Vagina (tissue), 2 donors: ENCODE measurements around the gene SLC35D2. TPM values are rescaled to one million over a fixed set of nuclear protein-coding genes. Genes with fewer than 3 reads are reported as not detected.
"Not testable (repeated sequence)": the region's sequence is repeated elsewhere in the genome, so short reads cannot be mapped to it uniquely, and the experiment has no call there.

Source experiments
- DNase-seq, 2 donors: peaks; one replicate each; pipeline ENCODE4 v3.0.0-alpha.2; 2017; ENCODE audit errors: extremely low spot score in 2 of 2
- H3K27ac ChIP-seq: fragments of 200-600 bp; sonication (generic); one replicate; pipeline ENCODE4 v1.5.1; 2019
- H3K27me3 ChIP-seq: fragments of 200-600 bp; sonication (generic); one replicate; pipeline ENCODE4 v1.5.1; 2019
- H3K36me3 ChIP-seq, 2 donors: fragments of 200-600 bp; sonication (generic); one replicate each; pipeline ENCODE4 v1.5.1; 2017 to 2019
- H3K4me1 ChIP-seq: fragments of 200-600 bp; sonication (generic); one replicate; pipeline ENCODE4 v1.5.1; 2019
- H3K4me3 ChIP-seq, 2 donors: fragments of 200-600 bp; sonication (generic); 1 replicate in 1 of 2; 2 replicates in 1 of 2; pipeline ENCODE4 v1.5.1; 2016 to 2019
- H3K9me3 ChIP-seq: fragments of 200-600 bp; sonication (generic); one replicate; pipeline ENCODE4 v1.5.1; 2019
- CTCF ChIP-seq, 3 experiments: fragments of 450-650 bp in 2 of 3; fragments of 200-600 bp in 1 of 3; sonication (generic) in 1 of 3; IDR thresholded peaks; one replicate each; pipeline ENCODE4 v1.5.1; 2017 to 2019; ENCODE audit warnings: antibody characterized with exemption in 3 of 3, mild to moderate bottlenecking in 2 of 3, moderate library complexity in 2 of 3
- POLR2A ChIP-seq, 2 donors: fragments of 450-650 bp; IDR thresholded peaks; one replicate each; pipeline ENCODE4 v1.6.1; 2017; ENCODE audit warnings: antibody characterized with exemption in 2 of 2, mild to moderate bottlenecking in 2 of 2, moderate library complexity in 2 of 2
- POLR2AphosphoS5 ChIP-seq, 2 donors: sonication (generic); formaldehyde crosslinking; IDR thresholded peaks; one replicate each; pipeline ENCODE4 v1.9.0; 2017; ENCODE audit warnings: antibody characterized with exemption in 2 of 2, mild to moderate bottlenecking in 2 of 2, low read depth in 1 of 2; ENCODE audit not compliant: insufficient read depth in 1 of 2
- intact Hi-C: fragments of 100-400 bp; cut with DNase I; formaldehyde crosslinking; loops from one replicate; pipeline ENCODE4 v1.15.1; 2023
- total RNA-seq: library from RNA; depleted of rRNA; stranded (reverse); fragments of >200 nt; gene quantifications from one replicate; pipeline ENCODE4 v1.2.3, GENCODE V29; 2016

The SLC35D2 gene
- total RNA-seq, 1 donor from 2014 or later: 17.9 TPM

GRCh38 chr9:96381696-96382095 lies 1.8 kb downstream of the SLC35D2 start:
- no peaks in the 10 kb centered on the region for H3K27me3 ChIP-seq
- peaks cover 37% of the 10 kb centered on the region for H3K4me1 ChIP-seq
- no peak for DNase-seq
- H3K9me3 ChIP-seq: no peaks in the 10 kb centered on the region
- TF ChIP-seq CTCF (IDR thresholded peaks at IDR 0.05): no peak
- no peak for TF ChIP-seq POLR2AphosphoS5 (IDR thresholded peaks at IDR 0.05; ENCODE audit: insufficient read depth in 1 of 2, low read depth in 1 of 2)
- TF ChIP-seq POLR2A (IDR thresholded peaks at IDR 0.05): no peak
- H3K4me3 ChIP-seq: no peak overlapping the region
- H3K27ac ChIP-seq: no peak overlapping the region
- no peaks in the 10 kb centered on the region for H3K36me3 ChIP-seq
- intact Hi-C loops: no loop called here

GRCh38 chr9:96381125-96381524 lies 2.4 kb downstream of the SLC35D2 start:
- no peaks in the 10 kb centered on the region for H3K36me3 ChIP-seq
- no peaks in the 10 kb centered on the region for H3K27me3 ChIP-seq
- no peak overlapping the region for H3K4me3 ChIP-seq
- no peak for TF ChIP-seq POLR2AphosphoS5 (IDR thresholded peaks at IDR 0.05; ENCODE audit: insufficient read depth in 1 of 2, low read depth in 1 of 2)
- TF ChIP-seq POLR2A (IDR thresholded peaks at IDR 0.05): no peak
- no peak for TF ChIP-seq CTCF (IDR thresholded peaks at IDR 0.05)
- intact Hi-C loops: no loop called here
- DNase-seq: no peak
- peaks cover 37% of the 10 kb centered on the region for H3K4me1 ChIP-seq
- no peak overlapping the region for H3K27ac ChIP-seq
- no peaks in the 10 kb centered on the region for H3K9me3 ChIP-seq

GRCh38 chr9:96379461-96379860 lies 4.0 kb downstream of the SLC35D2 start:
- no peaks in the 10 kb centered on the region for H3K27me3 ChIP-seq
- no peaks in the 10 kb centered on the region for H3K36me3 ChIP-seq
- intact Hi-C loops: no loop called here
- H3K9me3 ChIP-seq: no peaks in the 10 kb centered on the region
- no peak overlapping the region for H3K27ac ChIP-seq
- no peak for DNase-seq
- peaks cover 37% of the 10 kb centered on the region for H3K4me1 ChIP-seq
- TF ChIP-seq POLR2AphosphoS5 (IDR thresholded peaks at IDR 0.05; ENCODE audit: insufficient read depth in 1 of 2, low read depth in 1 of 2): no peak
- no peak for TF ChIP-seq CTCF (IDR thresholded peaks at IDR 0.05)
- no peak for TF ChIP-seq POLR2A (IDR thresholded peaks at IDR 0.05)
- H3K4me3 ChIP-seq: no peak overlapping the region

GRCh38 chr9:96378187-96378586 lies 5.3 kb downstream of the SLC35D2 start:
- no peaks in the 10 kb centered on the region for H3K9me3 ChIP-seq
- no peak overlapping the region for H3K27ac ChIP-seq
- no peak overlapping the region for H3K4me3 ChIP-seq
- no peak for TF ChIP-seq CTCF (IDR thresholded peaks at IDR 0.05)
- TF ChIP-seq POLR2A (IDR thresholded peaks at IDR 0.05): no peak
- no peak for TF ChIP-seq POLR2AphosphoS5 (IDR thresholded peaks at IDR 0.05; ENCODE audit: insufficient read depth in 1 of 2, low read depth in 1 of 2)
- intact Hi-C loops: no loop called here
- peaks cover 37% of the 10 kb centered on the region for H3K4me1 ChIP-seq
- no peak for DNase-seq
- H3K27me3 ChIP-seq: no peaks in the 10 kb centered on the region
- H3K36me3 ChIP-seq: no peaks in the 10 kb centered on the region

GRCh38 chr9:96376891-96377874 lies 6.3 kb downstream of the SLC35D2 start:
- Histone ChIP-seq H3K27me3 (no peaks in the 10 kb centered on the region), H3K9me3 (no peaks in the 10 kb centered on the region), H3K27ac (no peak overlapping the region), H3K4me1 (peaks cover 28% of the 10 kb centered on the region), H3K36me3 (no peaks in the 10 kb centered on the region), H3K4me3 (no peak overlapping the region)
- TF ChIP-seq CTCF (IDR thresholded peaks at IDR 0.05): no peak
- TF ChIP-seq POLR2AphosphoS5 (IDR thresholded peaks at IDR 0.05; ENCODE audit: insufficient read depth in 1 of 2, low read depth in 1 of 2): no peak
- TF ChIP-seq POLR2A (IDR thresholded peaks at IDR 0.05): no peak
- intact Hi-C loops: no loop called here
- no peak for DNase-seq

GRCh38 chr9:96375507-96375906 lies 8.0 kb downstream of the SLC35D2 start:
- H3K9me3 ChIP-seq, H3K4me3 ChIP-seq, H3K27ac ChIP-seq, H3K27me3 ChIP-seq, H3K36me3 ChIP-seq, DNase-seq, intact Hi-C loops: not testable (repeated sequence)
- H3K4me1 ChIP-seq: peaks cover 13% of the 10 kb centered on the region
